Stimulated activated CD4-positive, alpha-beta T cell treated with anti-CD3 and anti-CD28 coated beads, Interleukin-12 subunit alpha, Interleukin-12 subunit beta, amount 100 ng/mL, for 48 hours (primary cell): ENCODE measurements around the gene C16orf90.
"Not testable (repeated sequence)": the region's sequence is repeated elsewhere in the genome, so short reads cannot be mapped to it uniquely, and the experiment has no call there.

Experiments
- DNase-seq, 3 donors: peaks; one replicate each; pipeline ENCODE4 v3.0.0-alpha.2; 2020; ENCODE audit warnings: low read depth in 2 of 3, low spot score in 1 of 3

Gene C16orf90

DNA sequence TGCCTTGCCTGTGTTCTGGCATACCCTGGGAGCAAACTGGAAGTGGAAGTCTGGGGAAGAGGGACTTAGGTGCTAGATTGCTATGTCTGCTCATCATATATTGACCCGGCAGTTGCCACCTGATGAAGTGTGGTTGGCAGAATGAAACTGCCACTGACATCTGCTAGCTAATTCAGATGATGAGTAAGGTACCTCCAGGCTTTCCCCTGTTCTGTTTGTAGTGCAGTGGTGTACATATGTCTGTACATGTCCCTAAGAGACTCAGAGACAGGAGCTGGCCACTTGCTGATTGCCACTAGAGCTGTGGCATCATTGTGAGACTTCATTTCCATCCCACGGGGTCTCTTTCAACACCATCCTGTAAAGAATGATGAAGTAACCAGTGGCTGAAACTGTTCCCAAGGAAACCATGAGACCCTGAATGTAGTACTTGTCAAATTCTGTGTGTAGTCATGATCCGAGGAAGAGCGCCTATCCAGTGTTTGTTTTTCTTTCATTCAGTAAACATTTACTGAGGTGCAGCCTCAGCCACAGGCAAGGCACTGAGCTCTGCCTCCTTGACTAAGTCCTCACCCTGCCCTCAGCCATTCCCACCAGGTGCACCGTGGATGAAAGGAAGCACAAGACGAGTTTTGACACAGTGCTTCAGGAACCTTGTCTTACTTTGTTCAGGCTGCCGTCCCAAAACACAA is 18.7 kb upstream of the C16orf90 start:
- peak in 1 of 3 donors; percentile 20 for DNase-seq

- DNase-seq: no peak
Observed at GRCh38 chr16:3511286-3512180, 16.2 kb upstream of the C16orf90 start.

- DNase-seq: no peak
Observed at GRCh38 chr16:3510416-3510815, 15.1 kb upstream of the C16orf90 start.

DNA sequence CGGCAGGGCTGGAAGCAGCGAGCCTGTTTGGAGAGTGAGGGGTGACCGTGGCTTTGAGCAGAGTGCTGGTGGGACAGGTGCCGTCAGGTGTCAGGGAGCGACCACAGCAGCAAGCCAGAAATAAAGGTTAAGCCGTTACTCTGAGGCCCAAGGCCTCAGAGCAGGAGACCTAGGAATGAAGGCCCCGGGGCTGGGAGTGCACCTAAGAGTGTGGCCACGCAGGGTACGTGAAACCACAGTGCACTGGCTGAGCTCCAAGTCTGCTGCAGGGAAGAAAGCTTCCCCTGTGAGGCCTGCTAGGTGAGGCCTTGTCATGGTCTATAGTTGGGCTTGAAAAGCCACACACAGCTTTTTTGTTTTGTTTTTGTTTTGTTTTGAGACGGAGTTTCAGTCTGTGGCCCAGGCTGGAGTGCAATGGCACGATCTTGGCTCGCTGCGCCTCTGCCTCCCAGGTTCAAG is 14.2 kb upstream of the C16orf90 start:
- peak; percentile 50 to 64 (median 58) for DNase-seq

DNA sequence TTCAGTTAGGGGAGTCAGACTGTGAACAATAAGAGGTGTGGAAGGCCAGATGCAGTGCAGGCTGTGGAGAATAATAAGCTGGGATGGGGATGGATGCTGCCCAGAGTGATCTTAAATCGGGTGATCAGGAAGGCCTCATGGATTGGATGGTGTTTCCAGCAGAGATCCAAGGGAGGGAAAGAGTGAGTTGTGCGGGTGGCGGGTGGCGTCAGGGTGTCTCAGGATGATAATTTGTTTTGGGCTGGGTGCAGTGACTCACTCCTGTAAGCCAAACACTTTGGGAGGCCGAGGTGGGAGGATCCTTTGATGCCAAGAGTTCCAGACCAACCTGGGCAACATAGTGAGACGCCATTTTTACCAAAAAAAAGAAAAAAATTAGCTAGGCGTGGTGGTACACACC is 13.4 kb upstream of the C16orf90 start:
- DNase-seq: no peak

DNA sequence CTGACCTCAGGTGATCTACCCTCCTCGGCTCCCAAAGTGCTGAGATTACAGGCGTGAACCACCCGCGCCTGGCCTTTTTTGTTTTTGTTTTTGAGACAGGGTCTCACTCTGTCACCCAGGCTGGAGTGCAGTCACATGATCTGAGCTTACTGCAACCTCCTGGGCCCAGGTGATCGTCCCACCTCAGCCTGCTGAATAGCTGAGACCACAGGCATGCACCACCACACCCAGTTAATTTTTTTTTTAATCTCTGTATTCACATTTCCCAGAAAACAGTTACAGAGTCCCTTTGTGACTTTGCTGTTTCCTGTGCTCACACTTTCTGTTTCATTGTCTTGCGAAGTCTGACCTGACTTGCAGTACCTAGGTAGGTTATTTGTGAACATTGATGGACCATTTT is 8.2 kb upstream of the C16orf90 start:
- peak in 2 of 3 donors; percentile 14 to 32 for DNase-seq

- DNase-seq: no peak
Observed at GRCh38 chr16:3501783-3502400, 6.6 kb upstream of the C16orf90 start.

GRCh38 chr16:3501412-3501761 is 6.1 kb upstream of the C16orf90 start:
- not testable (repeated sequence) for DNase-seq

DNA sequence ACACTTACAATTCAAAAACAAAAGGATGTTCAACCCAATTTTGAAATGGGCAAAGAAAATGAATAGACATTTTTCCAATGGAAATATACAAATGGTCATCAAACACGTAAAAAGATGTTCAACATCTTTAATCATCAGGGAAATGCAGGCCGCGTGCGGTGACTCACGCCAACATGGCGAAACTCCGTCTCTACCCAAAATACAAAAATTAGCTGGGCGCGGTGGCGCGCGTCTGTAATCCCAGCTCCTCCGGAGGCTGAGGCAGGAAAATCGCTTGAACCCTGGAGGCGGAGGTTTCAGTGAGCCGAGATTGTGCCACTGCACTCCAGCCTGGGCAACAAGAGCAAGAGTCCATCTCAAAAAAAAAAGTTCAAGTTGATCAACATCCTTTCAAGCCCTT is 3.7 kb upstream of the C16orf90 start:
- no peak for DNase-seq

GRCh38 chr16:3497771-3498170 is 2.5 kb upstream of the C16orf90 start:
- no peak for DNase-seq

DNA sequence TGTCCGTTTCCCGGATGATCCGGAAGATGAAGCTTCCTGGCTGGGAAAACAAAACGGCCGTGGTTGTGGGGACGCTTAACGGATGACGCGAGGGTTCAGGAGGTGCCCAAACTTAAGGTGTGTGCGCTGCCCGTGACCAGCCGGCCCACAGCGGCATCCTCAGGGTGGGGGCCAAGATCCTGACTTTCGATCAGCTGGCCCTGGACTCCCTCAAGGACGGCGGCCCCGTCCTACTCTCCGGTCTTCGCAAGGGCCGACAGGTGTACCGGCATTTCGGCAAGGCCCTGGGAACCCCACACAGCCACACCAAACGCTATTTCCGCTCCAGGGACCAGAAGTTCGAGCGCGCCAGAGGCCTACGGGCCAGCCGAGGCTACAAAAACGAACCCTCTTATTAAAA is 1.1 kb upstream of the C16orf90 start:
- no peak for DNase-seq

DNA sequence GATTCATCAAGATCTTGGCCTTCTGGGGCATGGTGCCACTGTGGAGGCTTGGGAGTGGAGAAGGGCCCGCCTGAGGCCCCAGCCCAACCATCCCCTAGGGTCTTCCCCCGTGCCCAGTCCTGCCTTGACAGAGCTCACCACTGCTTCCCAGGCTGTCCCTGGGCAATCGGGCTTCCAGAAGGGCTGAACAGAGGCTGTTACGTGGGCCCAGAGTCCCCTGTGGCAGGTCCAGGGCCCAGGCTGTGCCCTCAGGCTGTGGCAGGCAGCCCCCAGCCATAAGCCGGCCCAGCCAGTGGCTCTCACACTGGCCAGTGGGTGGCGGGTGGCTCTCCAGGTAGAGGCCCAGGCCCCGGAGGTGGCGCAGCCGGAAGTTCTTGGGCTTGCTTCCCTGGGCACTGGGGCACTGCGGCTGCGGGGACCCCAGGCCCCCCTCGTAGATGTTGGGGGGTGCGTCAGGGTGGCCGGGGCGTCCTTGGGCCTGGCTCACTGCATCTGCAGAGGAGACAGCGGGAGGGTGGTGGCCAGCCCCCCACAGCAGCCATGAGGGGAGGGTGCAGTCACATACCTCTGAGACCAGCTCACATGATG is 809 bp downstream of the C16orf90 start:
- no peak for DNase-seq

DNA sequence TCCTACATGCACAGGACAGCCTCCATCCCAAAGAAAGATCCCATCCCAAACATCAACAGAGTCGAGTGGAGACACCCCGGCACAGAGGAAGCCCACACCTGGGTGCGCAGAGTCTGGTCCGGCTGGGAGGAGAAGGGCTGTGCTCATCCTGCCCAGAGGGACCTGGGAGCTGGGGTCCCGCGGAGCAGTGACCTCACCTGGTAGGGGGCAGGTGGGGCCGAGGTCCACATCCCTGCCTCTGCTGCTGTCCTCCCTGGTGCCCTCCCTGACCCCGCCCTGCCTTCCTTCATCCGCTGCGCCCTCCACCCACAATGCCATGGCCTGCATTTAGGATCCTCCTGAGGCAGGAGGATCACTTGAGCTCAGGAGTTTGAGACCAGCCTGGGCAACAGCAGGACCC is 2.9 kb downstream of the C16orf90 start:
- DNase-seq: no peak

DNA sequence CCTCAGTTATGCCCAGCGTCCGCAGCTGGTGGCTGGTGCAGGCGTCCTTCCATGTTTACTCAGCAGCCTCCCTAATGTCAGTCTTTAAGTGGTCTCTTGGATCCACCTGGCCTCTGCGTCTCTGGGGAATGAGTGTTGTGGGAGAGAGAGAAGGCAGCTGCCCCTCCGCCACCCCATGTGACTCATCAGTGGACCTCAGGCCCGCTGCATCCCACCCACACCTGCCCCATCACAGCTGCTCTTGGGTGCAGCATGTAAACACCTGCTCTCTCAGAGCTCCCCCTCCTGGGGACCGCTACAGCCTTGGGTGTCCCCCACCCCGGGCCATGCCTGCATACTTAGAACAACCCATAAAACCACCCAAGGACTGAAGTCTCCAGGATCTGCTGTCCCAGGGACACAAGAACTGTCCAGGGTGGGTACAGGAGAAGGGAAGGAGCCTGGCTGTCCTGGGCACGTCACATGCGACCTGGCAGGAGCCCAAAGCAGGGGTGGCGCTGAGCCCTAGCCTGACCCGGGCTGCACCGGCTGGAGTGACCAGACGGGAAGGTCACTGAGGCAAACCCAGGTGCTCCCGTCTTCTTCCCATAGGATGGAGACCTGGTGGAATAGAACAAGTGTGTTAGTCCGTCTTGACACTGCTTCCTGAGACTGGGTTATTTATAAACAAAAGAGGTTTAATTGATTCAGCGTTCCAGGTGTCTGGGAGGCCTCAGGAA is 4.2 kb downstream of the C16orf90 start:
- no peak for DNase-seq

DNA sequence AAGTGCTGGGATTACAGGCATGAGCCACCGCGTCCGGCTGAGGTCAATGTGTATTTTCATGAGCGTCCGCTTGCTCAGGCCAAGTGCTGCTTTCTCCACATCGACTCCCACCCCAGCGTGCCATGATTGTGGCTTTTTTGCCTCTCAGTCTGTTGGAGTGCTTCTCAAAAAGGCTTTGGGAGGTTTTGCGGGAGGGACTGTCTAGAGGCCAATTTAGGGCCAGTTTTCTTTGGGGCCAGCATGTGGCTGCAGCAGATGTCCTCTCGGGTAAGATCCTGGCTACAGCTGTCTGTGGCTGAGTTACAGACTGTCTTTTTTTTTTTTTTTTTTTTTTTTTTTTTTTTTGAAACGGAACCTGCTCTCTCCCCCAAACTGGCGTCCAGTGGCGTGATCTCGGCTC is 6.5 kb downstream of the C16orf90 start:
- DNase-seq: no peak

DNA sequence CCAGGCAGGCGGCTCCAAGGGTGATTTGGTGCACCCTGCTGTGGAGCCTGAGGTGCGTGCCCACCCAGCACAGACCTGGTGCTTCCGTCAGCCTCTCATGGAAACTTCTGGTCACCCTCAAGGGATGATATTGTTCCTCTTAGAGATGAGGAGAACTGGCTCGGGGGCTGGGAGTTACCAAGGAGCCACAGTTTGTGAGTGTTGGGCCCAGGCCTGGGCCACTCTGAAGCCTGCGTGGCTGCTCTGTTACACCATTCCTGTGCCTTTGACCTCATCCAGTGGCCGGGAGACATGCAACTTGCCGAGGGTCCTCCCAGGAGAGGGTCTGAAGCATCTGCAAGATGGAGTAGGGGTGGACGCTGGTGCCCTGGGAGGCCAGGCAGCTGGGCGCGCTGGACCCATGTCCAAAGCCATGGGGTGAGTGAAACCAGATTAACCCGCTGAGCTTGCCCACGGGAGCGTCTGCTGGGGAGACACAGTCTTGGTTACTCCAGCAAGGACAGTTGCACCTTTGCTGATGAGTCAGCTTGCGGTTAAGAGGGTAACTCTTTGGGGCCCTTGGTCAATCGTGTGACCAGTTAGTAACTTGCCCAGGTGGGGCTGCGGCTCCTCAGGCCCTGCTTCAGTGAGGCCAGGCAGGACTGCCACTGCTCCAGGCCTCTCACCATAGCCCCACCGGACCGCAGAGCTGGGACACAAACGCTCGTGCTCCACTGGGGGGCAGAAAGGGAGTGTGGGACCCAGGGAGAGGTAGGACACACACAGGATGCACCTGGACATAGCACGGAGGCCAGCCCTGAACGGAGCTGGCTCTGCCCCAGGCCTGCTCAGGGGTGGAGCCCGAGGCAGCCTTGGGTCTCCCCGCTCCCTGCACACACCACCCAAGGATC is 7.5 kb downstream of the C16orf90 start:
- DNase-seq: no peak

GRCh38 chr16:3486506-3487215 is 8.6 kb downstream of the C16orf90 start:
- DNase-seq: no peak

- no peak for DNase-seq
Observed at GRCh38 chr16:3485821-3486505, 9.3 kb downstream of the C16orf90 start.
